Keratinocyte (primary cell): ENCODE results near the gene PLCH2.

Source experiments
- EZH2 ChIP-seq: IDR thresholded peaks from one replicate; pipeline ENCODE4 v1.6.1; 2012; ENCODE audit warnings: inconsistent platforms, mild to moderate bottlenecking, low read length, moderate library complexity
- TF ChIP-seq, protein P1 (sequence below), 3 experiments: IDR thresholded peaks in 1 of 3; conservative IDR thresholded peaks in 1 of 3; optimal IDR thresholded peaks in 1 of 3; 2 replicates in 2 of 3; 3 replicates in 1 of 3; pipeline versions ENCODE3 to v1.5.1; 2011; ENCODE audit warnings: low read length in 3 of 3, mild to moderate bottlenecking in 3 of 3, moderate library complexity in 2 of 3, control low read depth in 1 of 3, inconsistent platforms in 1 of 3; ENCODE audit not compliant: insufficient read depth in 2 of 3; ENCODE audit errors: extremely low read depth in 1 of 3

GRCh38 chr1:2431518-2431917 lies 44.6 kb upstream of the PLCH2 start:
- TF ChIP-seq, protein P1, sequence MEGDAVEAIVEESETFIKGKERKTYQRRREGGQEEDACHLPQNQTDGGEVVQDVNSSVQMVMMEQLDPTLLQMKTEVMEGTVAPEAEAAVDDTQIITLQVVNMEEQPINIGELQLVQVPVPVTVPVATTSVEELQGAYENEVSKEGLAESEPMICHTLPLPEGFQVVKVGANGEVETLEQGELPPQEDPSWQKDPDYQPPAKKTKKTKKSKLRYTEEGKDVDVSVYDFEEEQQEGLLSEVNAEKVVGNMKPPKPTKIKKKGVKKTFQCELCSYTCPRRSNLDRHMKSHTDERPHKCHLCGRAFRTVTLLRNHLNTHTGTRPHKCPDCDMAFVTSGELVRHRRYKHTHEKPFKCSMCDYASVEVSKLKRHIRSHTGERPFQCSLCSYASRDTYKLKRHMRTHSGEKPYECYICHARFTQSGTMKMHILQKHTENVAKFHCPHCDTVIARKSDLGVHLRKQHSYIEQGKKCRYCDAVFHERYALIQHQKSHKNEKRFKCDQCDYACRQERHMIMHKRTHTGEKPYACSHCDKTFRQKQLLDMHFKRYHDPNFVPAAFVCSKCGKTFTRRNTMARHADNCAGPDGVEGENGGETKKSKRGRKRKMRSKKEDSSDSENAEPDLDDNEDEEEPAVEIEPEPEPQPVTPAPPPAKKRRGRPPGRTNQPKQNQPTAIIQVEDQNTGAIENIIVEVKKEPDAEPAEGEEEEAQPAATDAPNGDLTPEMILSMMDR (optimal IDR thresholded peaks at IDR 0.05 in 1 of 3, IDR thresholded peaks at IDR 0.05 in 1 of 3, conservative IDR thresholded peaks at IDR 0.05 in 1 of 3; ENCODE audit: extremely low read depth in 1 of 3, insufficient read depth in 2 of 3, low read length in 3 of 3): no peak
- TF ChIP-seq EZH2: no peak
